GM21390 (cell line): ENCODE data around the gene RPS6KA5.
"Not testable (repeated sequence)": the region's sequence is repeated elsewhere in the genome, so short reads cannot be mapped to it uniquely, and the experiment has no call there.

Source experiments
- ATAC-seq: cut with Tn5 transposase; IDR thresholded peaks from one replicate; pipeline ENCODE4 v1.9.1; 2021; ENCODE audit not compliant: unreplicated experiment

RPS6KA5 gene

DNA sequence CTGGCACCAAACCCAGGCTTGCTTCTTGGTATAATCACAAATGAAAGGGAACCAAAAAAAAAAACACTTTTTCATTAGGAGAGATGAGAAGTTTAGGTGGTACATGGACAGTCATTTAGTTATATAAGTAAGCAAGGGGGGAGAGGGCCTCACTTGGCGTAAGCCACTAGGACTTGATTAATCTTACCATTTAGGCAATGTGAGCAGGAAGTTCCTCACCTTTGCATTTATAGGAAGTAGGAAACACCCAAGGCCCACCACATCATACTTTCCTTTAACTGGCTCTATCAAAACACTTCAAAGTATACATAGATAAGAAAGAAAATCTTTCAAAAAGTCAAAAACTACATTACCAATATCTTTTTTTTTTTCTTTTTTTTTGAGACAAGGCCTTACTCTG lies 6.7 kb upstream of the RPS6KA5 start:
- no peak for ATAC-seq

DNA sequence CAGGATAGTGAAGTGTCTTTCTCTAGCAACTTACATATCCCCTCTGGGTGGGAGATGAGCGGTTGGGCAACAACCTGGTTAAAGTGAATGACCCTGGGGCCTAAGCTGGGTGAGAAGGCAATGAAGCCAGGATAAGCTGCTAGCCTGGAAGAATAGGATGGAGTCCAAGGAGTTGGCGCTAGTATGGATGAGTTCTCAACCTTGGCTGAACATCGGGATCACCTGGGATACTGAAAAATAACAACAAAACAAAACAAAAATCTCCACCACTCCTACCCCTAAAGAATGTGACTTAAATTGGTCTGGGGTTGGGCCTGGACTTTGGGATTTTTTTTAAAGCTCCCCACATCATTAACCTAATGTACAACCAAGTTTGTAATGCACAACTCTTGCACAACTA lies 4.8 kb upstream of the RPS6KA5 start:
- no peak for ATAC-seq

DNA sequence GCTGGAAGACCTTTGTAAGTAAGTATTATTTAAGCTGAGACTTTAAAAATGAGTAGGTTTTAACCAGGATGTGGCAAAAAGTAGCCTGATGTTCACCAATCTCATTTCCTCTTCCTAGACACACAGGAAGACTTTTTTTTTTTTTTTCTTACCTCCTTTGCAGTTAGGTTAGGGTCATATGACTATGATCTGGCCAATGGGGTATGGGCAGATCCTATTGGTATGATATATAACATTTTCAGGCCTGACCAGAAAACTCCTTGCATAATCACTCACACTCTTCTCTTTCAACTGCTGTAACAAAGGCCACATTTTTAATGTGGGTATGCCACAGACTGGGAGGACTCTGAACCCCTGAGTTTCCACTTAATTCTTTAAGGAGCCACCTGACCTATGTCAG lies 2.7 kb upstream of the RPS6KA5 start:
- ATAC-seq = no peak

DNA sequence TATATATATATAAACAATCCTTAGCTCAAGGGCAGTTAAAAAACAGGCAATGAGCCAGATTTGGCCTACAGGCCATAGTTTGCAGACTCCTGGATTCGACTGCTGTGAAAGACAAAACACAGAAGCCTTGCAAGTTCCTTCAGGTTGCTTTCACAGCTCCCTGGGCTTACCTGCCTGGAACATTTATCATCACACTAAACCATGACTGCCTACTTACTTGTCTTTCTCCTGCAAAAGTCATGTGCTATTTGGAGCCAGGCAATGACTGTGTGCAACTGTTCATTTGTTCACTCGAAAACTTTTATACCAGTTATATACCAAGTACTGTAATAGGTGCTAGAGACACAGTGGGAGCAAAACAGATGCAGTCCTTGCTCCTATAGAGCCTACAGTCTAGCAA lies 2.2 kb upstream of the RPS6KA5 start:
- ATAC-seq = no peak

DNA sequence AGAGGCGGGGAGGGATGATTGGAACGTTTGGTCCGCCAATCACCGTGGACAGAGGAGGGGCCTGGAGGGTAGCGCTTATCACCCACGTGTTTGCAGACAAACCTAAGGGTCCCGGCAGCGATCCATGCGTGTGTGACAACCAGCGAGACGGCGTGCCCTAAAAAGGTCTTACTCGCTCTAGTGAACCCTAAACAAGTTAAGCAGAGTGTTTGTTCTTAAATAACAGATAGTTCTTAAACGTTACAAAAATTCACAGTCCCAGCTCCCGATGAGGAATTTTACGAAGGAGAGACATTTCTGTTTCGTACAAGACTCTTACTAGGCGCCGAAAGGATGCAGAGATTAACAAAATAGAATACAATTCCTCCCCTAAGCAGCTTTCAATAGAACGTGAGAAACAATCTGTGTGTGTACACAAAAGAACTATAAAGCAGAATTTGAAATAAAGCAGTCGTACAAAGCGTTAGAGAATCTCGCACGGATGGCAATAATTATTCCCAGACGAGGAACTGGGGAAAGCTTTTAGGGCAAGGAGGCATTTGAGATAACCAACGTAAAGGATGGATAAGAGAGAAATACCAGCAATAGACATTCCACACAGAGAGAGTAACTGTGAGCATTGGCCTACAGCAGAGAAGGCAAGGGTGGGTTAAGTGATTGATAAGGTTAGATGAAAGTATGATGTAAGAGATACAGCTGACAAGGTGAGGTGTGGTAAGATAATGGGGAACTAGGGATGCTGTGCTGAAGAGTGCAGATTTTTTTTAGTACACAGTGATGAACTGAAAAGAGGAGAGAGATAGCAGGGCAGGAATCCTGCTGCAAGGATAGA lies 831 bp upstream of the RPS6KA5 start:
- ATAC-seq = no peak

DNA sequence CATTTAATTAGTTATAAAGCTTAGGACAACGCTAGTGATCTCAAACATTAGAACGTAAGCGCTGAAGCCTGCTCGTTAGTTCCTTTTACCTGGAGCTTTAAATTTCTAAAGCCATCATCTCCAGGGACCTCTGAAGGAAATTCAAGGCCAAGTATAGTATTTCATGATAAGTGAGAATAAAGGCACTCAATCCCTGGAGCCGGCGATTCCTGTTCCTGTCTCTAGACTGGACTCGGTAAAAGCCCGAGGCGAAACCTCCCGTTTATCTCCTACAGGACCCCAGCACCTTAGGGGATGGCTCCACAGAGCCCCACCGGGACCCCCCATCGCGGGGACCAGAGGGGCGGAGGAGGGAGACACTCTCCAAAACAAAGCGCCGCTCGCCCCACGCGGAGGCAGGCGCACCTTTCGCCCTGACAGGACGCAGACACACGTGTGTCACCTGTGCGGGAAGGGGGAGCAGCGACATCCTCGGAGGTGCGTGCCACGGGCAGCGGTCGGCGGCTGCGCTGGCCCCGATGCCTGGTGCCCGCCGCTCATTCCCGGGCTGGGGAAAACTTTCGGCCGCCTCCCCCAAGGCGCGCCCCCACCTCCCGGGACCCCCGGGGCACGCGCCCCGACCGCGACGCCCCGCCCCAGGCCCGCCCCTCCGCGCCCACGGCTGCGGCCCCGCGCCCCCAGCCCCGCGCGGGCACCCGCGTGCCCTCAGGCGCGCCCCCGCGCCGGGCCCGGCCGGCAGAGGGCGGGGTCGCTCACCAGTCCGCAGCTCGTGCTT lies 678 bp downstream of the RPS6KA5 start:
- peak; percentile 20 for ATAC-seq

DNA sequence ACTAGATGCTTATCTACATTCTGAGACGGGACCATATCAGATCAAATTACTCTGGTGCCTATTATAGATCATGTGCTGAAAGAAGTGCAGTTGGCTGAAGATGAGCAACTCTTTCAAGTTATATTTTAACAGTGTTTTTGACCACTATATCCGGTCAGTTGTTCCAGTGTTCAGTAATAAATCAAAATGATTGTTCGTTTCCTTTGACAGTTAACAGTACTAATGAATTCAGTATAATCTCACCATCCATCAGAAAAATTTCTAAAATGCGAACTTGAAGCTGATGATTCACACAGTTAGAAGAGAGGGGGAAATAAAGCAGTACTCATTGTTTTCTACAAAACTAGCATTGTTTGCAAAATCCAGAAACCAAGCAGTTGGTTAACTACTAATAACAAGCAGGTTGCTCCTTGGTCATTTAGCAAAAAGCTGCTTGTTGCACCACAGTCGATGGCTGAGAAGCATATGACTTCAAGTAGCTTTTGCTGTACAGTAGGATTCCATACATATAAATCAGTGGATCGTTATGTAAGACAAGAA lies 2.3 kb downstream of the RPS6KA5 start:
- no peak for ATAC-seq

DNA sequence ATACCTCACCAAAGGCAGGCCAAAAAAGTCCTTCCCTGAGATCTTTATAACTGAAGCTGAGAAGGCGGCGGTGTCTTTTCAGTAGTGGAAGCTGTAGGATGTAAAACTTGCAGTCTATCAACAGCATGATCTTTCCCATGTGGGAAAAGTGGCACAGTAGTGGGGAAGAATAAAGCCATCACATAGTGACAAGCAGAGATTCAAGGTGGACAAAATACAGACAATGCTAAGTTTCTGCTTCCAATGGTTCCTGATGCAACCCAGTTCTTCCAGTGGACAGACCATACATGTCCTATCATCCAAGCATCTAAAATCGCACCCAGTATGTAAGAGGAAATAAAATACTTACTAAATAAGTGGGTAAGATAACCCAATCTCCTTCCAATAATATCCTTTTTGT lies 4.1 kb downstream of the RPS6KA5 start:
- ATAC-seq = no peak

DNA sequence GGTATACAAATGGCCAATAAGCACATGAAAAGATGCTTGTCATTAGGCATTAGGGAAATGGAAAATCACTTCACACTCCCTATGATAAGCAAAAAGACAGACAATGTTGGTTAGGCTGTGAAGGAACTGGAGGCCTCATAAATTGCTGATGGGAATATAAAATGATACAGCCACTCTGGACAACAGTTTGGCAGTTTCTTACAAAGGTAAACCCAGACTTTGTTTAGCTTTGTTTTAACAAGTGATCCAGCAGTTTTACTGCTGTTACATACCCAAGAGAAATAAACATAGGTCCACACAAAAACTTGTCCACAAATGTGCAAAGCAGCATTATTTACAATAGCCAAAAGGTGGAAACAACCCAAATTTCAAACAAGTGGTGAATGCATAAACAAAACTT lies 5.4 kb downstream of the RPS6KA5 start:
- ATAC-seq = no peak

DNA sequence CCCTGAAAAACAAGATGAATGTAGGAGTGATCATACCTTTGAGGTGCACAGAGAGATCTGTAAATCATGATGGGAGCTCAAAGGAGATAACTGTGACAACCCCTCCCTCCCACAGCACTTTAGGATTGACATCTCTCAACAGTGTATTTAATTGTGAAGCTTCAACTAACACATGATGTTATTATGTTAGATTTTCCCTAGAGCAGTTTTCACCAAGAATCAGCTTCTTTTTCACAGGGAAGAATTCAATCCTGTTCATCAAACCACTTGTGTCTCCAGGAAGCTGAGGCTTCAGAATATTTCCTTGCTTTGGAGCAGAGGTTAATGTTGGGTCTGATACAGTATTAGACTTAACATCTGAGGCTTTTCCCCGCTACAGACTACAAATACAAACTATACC lies 11.8 kb downstream of the RPS6KA5 start:
- no peak for ATAC-seq

DNA sequence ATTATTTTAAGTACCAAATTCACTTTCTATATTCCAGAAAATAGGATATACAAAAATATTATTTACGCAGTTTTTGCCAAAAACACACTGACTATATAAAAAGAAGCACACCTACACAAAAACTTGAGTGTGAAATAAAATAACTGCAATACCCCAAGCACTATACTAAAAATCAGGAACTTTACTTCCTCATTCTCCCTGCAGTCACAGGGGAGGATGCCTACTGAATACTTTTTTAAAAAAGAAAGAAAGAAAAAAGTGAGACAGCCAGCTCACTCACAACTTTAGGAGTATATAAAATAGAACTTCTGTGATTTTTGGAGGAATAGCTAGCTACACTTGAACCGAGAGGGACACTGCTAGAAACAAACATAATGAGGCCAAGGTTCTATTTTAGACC lies 12.2 kb downstream of the RPS6KA5 start:
- ATAC-seq = no peak

DNA sequence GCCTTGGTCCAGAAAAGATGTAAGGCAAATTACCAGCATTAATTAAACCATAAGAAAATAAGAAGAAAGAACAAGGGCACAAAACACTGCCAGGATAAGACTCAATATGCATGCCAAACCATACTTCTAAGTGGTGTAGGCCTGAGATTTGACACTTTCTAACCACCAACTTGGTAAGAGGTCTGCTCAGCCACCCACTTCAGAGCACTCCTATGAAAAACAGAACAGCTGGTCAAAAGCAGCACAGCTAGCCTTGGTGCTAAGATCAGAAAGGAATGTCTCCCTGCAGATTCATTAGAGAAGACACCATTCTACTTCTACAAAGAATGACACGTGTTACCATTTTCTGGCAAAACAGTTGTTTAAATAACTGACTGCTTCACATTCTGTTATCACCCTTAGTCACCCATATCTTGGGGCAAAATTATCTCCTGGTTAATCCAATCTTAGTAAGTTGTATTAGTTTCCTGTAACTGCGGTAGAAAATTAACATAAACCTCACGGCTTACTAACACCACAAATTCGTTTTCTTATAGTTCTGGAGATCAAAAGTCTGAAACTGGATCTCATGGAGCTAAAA lies 13.2 kb downstream of the RPS6KA5 start:
- no peak for ATAC-seq

DNA sequence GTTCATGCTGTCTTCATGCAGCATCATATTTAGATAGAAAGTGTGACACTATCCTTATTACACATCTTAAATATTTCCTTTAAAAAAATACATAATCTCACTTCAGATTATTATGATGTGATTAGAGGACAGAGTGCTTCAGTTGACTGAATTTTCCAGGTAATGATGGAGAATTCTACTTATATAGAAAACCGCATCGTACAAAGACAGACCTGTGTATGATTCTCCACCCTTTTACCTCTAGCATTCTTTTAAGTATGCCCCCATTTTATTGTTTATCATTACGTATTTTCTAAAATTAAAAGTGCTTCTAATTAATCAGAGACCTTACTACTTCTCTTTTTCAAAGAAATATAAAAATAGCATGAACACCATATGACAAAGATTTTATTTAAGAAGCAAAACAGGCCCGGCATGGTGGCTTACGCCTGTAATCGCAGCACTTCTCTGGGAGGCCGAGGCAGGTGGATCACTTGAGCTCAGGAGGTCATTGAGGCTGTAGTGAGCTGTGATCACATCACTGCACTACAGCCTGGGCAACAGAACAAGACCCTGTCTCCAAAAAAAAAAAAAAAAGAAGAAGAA lies 13.9 kb downstream of the RPS6KA5 start:
- ATAC-seq = no peak

DNA sequence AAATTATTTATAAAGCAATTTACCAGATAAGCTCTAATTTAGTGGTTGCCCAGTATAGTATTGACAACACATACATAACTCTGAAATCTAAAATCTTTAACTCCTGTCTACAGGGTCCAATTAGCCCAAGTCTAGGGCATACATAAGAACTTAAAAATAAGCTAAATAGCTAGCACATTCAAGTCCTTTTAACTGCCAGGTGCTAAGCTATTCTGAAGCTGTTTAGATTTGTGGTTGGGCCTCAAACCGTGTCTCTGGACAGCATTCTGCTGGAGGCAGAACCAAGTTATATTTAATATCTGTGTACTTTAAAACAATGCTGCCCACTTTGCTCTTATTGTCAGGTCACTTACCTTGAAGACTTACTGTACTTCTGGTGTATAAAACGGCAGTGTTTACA lies 19.0 kb downstream of the RPS6KA5 start:
- no peak for ATAC-seq

DNA sequence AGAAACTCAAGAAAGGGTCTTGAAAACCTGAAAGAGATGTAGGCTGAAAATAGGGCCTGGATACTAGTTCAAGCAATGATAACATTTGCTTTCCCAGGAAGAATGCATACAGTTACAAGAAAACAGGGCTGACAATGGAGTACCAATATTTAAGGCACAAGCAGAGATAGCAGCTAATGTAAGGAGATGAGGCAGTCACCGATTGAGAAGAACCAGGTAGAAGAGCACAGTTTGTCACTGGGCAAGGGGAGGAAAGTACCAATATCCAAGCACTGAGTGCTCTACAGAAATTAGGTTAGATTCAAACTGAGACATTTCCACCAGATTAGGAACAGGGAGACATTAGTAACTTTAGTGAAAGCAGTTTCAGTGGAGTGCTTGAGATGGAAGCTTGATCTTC lies 19.9 kb downstream of the RPS6KA5 start:
- ATAC-seq = no peak

DNA sequence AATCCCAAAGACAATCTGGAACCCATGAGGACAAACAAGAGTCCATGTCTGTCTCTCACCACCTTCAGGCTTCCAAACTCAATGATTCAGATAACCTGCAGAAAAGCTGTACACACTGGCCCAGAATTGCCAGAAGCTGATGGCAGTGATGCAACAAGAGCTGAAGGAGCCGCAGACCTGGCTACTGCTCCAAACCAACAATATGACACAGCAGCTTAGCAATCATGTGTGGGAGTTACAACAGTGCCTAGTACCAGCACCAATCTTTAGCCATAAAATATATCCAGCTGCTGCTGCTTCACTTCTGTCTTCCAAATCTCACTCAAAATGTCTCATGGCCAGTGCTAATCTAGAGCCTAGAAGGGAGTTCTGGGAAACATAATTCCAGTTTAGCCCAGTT lies 22.0 kb downstream of the RPS6KA5 start:
- no peak for ATAC-seq

DNA sequence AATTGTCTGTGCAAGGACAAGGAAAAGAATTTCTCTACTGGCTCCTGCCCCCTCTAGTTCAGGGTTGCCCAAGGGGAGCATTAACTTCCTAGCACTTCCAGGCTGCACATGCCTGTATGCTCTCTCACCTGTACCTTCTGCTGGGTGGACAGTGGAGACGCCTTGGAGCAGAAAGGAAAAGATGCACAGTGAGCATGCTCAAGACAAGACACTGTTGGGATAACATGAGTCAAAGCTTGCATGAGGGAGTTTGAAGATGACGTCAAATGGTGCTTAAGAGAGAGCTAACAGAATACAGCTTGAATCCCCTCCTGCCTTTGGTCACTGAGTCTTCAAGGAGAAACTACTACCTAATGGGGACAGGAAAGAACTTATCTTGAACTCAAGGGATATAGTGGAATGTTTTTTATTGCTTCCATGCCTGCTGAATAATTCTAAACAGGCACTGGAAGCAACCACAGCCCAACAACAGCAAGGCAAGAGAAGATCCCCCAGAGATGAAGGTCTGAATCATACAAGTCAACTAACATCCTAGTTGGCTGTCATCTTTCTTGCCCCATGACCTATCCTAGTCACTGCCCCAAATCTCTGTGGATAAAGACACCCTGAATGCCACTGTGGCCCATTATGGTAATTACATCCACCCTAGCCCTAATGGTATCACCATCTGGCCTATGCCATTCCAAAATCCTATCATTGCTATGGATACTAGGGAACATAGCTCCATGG lies 23.5 kb downstream of the RPS6KA5 start:
- no peak for ATAC-seq

DNA sequence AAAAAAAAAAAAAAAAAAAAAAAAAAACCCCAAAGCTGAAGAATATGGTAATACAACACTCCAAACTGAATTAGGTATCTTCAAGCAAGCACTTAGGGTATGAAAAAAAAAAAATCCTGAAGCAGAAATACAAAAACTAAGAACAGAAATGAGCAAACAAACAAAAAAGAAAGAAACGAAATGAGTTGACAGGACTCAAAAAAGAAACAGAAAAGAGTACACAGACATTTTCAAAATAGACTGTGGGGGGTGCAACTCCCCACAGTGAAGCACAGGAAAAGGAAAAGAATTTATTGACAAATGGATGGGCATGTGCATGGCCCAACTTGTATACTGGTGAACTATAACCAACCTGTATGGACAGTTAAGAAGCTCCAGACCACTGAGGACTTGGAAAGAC lies 24.6 kb downstream of the RPS6KA5 start:
- peak; percentile 81 for ATAC-seq

DNA sequence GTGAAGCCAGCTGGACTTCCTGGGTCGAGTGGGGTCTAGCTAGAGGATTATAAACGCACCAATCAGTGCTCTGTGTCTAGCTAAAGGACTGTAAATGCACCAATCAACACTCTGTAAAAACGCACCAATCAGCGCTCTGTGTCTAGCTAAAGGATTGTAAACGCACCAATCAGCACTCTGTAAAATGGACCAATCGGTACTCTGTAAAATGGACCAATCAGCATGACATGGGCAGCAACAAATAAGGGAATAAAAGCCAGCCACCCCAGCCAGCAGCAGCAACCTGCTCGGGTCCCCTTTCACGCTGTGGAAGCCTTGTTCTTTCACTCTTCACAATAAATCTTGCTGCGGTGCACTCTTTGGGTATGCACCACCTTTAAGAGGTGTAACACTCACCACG lies 26.1 kb downstream of the RPS6KA5 start:
- ATAC-seq = not testable (repeated sequence)

DNA sequence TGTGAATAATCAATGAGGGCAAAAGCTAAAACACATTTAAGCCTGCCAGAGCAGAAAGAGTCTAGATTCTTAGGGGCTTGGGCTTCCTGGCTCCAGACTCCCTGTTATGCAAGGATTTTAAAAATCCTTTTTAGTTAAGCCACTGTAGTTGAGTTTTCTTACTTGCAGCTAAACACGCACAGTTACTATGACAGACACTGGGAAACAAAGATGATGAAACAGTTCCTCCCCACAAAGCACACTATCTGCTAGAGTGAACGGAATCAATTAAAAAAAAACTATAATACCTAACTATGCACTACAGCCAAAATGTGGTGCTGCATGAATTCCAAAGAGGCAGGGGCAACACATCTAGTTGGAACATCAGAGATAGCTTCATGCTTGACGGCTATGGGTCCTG lies 28.2 kb downstream of the RPS6KA5 start:
- ATAC-seq = no peak

DNA sequence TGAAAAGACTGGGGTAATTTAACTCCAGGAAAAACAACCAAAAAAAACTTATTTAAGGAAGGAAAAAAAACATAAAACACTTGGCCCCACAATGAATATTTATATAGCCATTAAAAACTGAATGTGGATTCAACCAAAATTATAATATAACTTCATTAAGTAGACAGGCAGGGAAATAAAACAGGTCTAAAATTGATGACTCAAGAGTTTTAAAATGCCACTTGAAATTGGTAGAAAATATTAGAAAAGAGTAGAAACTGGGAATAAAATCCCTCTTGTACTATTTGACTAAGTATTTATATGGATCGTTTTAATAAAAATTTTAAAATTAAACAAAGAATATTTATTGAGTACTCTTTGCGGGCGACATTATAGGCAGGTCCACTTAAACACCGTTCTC lies 28.8 kb downstream of the RPS6KA5 start:
- no peak for ATAC-seq
